HepG2 (cell line): ENCODE results near the gene ZNRF4. TPM values are rescaled to one million over a fixed set of nuclear protein-coding genes. Genes with fewer than 3 reads are reported as not detected.

Source experiments
- ARHGAP35 ChIP-seq: sonication (generic); formaldehyde crosslinking; IDR thresholded peaks from 2 replicates; pipeline ENCODE4 v1.9.0; 2022; ENCODE audit warnings: mild to moderate bottlenecking, inconsistent platforms, moderate library complexity, missing genetic modification reagents, borderline replicate concordance
- ATF7-NPFF ChIP-seq: sonication (generic); formaldehyde crosslinking; IDR thresholded peaks from 2 replicates; pipeline ENCODE4 v1.8.1; 2023; ENCODE audit warnings: mild to moderate bottlenecking, low read depth, missing genetic modification reagents, moderate library complexity
- CC2D1A ChIP-seq: sonication (generic); formaldehyde crosslinking; IDR thresholded peaks from 2 replicates; pipeline ENCODE4 v1.8.1; 2023; ENCODE audit warnings: mild to moderate bottlenecking, missing genetic modification reagents
- FOXO1 ChIP-seq: sonication (generic); formaldehyde crosslinking; IDR thresholded peaks from 2 replicates; pipeline ENCODE4 v1.4.0; 2020; ENCODE audit warnings: missing genetic modification reagents
- FOXP1 ChIP-seq, 2 experiments: fragments of 450-650 bp in 1 of 2; IDR thresholded peaks; 2 replicates each; pipeline ENCODE4 v1.6.1; 2017 to 2018; ENCODE audit warnings: antibody characterized with exemption in 1 of 2
- GATA4 ChIP-seq: sonication (generic); IDR thresholded peaks from 2 replicates; pipeline ENCODE4 v1.6.1; 2016; ENCODE audit warnings: antibody characterized with exemption, low read depth, borderline replicate concordance
- HNRNPK ChIP-seq: fragments of 200-400 bp; formaldehyde crosslinking; IDR thresholded peaks from 2 replicates; pipeline ENCODE4 v1.6.1; 2018; ENCODE audit warnings: low read length, low read depth, moderate library complexity, mild to moderate bottlenecking; ENCODE audit not compliant: poor library complexity, severe bottlenecking
- MED8 ChIP-seq: sonication (generic); formaldehyde crosslinking; IDR thresholded peaks from 2 replicates; pipeline ENCODE4 v1.8.1; 2023; ENCODE audit warnings: mild to moderate bottlenecking, missing genetic modification reagents; ENCODE audit not compliant: insufficient replicate concordance
- PPARG ChIP-seq: conservative IDR thresholded peaks from 2 replicates; pipeline ENCODE4 v1.6.1; 2016; ENCODE audit warnings: missing biosample characterization, missing genetic modification reagents
- RFX5 ChIP-seq: IDR thresholded peaks from 2 replicates; pipeline ENCODE4 v1.6.1; 2011; ENCODE audit warnings: low read depth, low read length, improper control_type of control experiment
- RXRB ChIP-seq: IDR thresholded peaks from 2 replicates; pipeline ENCODE4 v1.6.1; 2016; ENCODE audit warnings: borderline replicate concordance, missing genetic modification reagents, missing compliant biosample characterization
- SNAI1 ChIP-seq: sonication (generic); formaldehyde crosslinking; IDR thresholded peaks from 2 replicates; pipeline ENCODE4 v1.5.0; 2020; ENCODE audit warnings: mild to moderate bottlenecking, missing genetic modification reagents, borderline replicate concordance
- SOX13 ChIP-seq, 3 experiments: fragments of 450-650 bp in 1 of 3; sonication (generic) in 1 of 3; formaldehyde crosslinking in 1 of 3; IDR thresholded peaks in 2 of 3; conservative IDR thresholded peaks in 1 of 3; 2 replicates each; pipeline versions ENCODE4 v1.5.0 to v1.6.1; 2016 to 2020; ENCODE audit warnings: antibody characterized with exemption in 1 of 3, mild to moderate bottlenecking in 1 of 3, missing compliant biosample characterization in 1 of 3, missing genetic modification reagents in 1 of 3, moderate library complexity in 1 of 3
- TARDBP ChIP-seq: sonication (generic); formaldehyde crosslinking; IDR thresholded peaks from 2 replicates; pipeline ENCODE4 v1.8.0; 2022; ENCODE audit warnings: mild to moderate bottlenecking, missing genetic modification reagents
- ZNF781 ChIP-seq: sonication (generic); formaldehyde crosslinking; IDR thresholded peaks from 2 replicates; pipeline ENCODE4 v1.5.1; 2020; ENCODE audit warnings: borderline replicate concordance, mild to moderate bottlenecking, missing genetic modification reagents; ENCODE audit errors: not compliant biosample characterization
- ZNF784 ChIP-seq: sonication (generic); formaldehyde crosslinking; IDR thresholded peaks from 2 replicates; pipeline ENCODE4 v1.5.1; 2020; ENCODE audit warnings: missing genetic modification reagents, mild to moderate bottlenecking, borderline replicate concordance
- polyA plus RNA-seq, 8 experiments: library from polyadenylated mRNA; depleted of rRNA in 3 of 8; stranded (reverse) in 7 of 8; unstranded in 1 of 8; fragments of >200 nt; fragmentation: Illumina TruSeq in 4 of 8; extraction: Trizol in 4 of 8; gene quantifications; 2 replicates each; pipeline versions ENCODE4 v1.2.1 to v1.2.3, GENCODE V29; 2011 to 2016; ENCODE audit warnings: low read depth in 4 of 8, missing spikeins in 1 of 8, mixed read lengths in 1 of 8; ENCODE audit not compliant: insufficient read depth in 1 of 8
- total RNA-seq, 5 experiments: library from RNA; depleted of rRNA; stranded (reverse); fragments of >200 nt; fragmentation: Illumina TruSeq; extraction: Trizol; gene quantifications; 2 replicates each; pipeline ENCODE4 v1.2.3, GENCODE V29; 2016; ENCODE audit warnings: low read depth in 1 of 5
- TF ChIP-seq, protein P1 (sequence below): sonication (generic); formaldehyde crosslinking; IDR thresholded peaks from 2 replicates; pipeline ENCODE4 v1.4.0; 2020; ENCODE audit warnings: mild to moderate bottlenecking, missing genetic modification reagents, borderline replicate concordance
- TF ChIP-seq, protein P2 (sequence below): IDR thresholded peaks from 2 replicates; pipeline ENCODE4 v1.6.1; 2012; ENCODE audit warnings: low read length, improper control_type of control experiment
- TF ChIP-seq, protein P3 (sequence below): sonication (generic); formaldehyde crosslinking; IDR thresholded peaks from 2 replicates; pipeline ENCODE4 v1.4.0; 2020; ENCODE audit warnings: missing genetic modification reagents, borderline replicate concordance

Gene ZNRF4
- total and polyA plus RNA-seq, 2 of the 13 experiments (the other 11 are each of a cell fraction or from before 2014, with no cell fraction given) = not detected

DNA sequence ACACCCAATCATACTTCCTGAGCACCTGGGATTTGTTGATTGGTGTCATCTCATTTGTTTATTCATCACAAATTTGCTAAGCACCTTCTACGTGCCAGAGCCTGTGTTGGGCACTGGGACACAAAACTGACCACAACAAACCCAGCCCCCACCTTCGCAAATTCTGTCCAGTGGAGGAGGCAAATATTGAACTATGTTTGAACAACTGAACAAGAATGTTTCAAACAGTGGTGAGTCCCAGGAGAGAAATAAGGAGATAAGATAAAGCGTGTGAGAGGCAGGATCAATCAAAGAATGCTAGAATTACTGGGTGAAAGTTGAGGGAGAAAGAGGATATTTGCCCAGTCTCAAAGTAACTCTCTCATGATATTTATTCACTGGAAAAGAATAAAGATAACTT is 8.7 kb downstream of the ZNRF4 start (continued):
- TF ChIP-seq, protein P1, sequence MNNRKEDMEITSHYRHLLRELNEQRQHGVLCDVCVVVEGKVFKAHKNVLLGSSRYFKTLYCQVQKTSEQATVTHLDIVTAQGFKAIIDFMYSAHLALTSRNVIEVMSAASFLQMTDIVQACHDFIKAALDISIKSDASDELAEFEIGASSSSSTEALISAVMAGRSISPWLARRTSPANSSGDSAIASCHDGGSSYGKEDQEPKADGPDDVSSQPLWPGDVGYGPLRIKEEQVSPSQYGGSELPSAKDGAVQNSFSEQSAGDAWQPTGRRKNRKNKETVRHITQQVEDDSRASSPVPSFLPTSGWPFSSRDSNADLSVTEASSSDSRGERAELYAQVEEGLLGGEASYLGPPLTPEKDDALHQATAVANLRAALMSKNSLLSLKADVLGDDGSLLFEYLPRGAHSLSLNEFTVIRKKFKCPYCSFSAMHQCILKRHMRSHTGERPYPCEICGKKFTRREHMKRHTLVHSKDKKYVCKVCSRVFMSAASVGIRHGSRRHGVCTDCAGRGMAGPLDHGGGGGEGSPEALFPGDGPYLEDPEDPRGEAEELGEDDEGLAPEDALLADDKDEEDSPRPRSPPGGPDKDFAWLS (CRISPR knock-in tag) = no peak
- TF ChIP-seq PPARG = peak; percentile 90
- TF ChIP-seq CC2D1A (CRISPR knock-in tag) = no peak
- no peak for TF ChIP-seq TARDBP (CRISPR knock-in tag)
- no peak for TF ChIP-seq MED8 (CRISPR knock-in tag)
- TF ChIP-seq RXRB (CRISPR knock-in tag) = 0 out of 2 replicates have a peak, but pooled peaks have one; percentile 28
- TF ChIP-seq HNRNPK = no peak
- TF ChIP-seq, protein P2, sequence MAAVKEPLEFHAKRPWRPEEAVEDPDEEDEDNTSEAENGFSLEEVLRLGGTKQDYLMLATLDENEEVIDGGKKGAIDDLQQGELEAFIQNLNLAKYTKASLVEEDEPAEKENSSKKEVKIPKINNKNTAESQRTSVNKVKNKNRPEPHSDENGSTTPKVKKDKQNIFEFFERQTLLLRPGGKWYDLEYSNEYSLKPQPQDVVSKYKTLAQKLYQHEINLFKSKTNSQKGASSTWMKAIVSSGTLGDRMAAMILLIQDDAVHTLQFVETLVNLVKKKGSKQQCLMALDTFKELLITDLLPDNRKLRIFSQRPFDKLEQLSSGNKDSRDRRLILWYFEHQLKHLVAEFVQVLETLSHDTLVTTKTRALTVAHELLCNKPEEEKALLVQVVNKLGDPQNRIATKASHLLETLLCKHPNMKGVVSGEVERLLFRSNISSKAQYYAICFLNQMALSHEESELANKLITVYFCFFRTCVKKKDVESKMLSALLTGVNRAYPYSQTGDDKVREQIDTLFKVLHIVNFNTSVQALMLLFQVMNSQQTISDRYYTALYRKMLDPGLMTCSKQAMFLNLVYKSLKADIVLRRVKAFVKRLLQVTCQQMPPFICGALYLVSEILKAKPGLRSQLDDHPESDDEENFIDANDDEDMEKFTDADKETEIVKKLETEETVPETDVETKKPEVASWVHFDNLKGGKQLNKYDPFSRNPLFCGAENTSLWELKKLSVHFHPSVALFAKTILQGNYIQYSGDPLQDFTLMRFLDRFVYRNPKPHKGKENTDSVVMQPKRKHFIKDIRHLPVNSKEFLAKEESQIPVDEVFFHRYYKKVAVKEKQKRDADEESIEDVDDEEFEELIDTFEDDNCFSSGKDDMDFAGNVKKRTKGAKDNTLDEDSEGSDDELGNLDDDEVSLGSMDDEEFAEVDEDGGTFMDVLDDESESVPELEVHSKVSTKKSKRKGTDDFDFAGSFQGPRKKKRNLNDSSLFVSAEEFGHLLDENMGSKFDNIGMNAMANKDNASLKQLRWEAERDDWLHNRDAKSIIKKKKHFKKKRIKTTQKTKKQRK = no peak
- TF ChIP-seq, protein P3, sequence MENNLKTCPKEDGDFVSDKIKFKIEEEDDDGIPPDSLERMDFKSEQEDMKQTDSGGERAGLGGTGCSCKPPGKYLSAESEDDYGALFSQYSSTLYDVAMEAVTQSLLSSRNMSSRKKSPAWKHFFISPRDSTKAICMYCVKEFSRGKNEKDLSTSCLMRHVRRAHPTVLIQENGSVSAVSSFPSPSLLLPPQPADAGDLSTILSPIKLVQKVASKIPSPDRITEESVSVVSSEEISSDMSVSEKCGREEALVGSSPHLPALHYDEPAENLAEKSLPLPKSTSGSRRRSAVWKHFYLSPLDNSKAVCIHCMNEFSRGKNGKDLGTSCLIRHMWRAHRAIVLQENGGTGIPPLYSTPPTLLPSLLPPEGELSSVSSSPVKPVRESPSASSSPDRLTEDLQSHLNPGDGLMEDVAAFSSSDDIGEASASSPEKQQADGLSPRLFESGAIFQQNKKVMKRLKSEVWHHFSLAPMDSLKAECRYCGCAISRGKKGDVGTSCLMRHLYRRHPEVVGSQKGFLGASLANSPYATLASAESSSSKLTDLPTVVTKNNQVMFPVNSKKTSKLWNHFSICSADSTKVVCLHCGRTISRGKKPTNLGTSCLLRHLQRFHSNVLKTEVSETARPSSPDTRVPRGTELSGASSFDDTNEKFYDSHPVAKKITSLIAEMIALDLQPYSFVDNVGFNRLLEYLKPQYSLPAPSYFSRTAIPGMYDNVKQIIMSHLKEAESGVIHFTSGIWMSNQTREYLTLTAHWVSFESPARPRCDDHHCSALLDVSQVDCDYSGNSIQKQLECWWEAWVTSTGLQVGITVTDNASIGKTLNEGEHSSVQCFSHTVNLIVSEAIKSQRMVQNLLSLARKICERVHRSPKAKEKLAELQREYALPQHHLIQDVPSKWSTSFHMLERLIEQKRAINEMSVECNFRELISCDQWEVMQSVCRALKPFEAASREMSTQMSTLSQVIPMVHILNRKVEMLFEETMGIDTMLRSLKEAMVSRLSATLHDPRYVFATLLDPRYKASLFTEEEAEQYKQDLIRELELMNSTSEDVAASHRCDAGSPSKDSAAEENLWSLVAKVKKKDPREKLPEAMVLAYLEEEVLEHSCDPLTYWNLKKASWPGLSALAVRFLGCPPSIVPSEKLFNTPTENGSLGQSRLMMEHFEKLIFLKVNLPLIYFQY (CRISPR knock-in tag) = no peak
- no peak for TF ChIP-seq ATF7-NPFF (CRISPR knock-in tag)
- no peak for TF ChIP-seq RFX5
- TF ChIP-seq FOXP1 (IDR thresholded peaks at IDR 0.05) = no peak
- TF ChIP-seq FOXP1 (CRISPR knock-in tag; IDR thresholded peaks at IDR 0.05) = 0 out of 2 replicates have a peak, but pooled peaks have one; percentile 20
- TF ChIP-seq SNAI1 (CRISPR knock-in tag) = no peak
- 0 out of 2 replicates have a peak, but pooled peaks have one; percentile 18 for TF ChIP-seq FOXO1 (CRISPR knock-in tag)
- TF ChIP-seq GATA4 = peak; percentile 76
- no peak for TF ChIP-seq SOX13 (IDR thresholded peaks at IDR 0.05)
- TF ChIP-seq SOX13 (CRISPR knock-in tag; conservative IDR thresholded peaks at IDR 0.05 in 1 of 2, IDR thresholded peaks at IDR 0.05 in 1 of 2) = peak in 1 of 2 experiments; percentile 42; a peak in 2 of 4 replicates
- no peak for TF ChIP-seq ZNF781 (CRISPR knock-in tag)
- no peak for TF ChIP-seq ZNF784 (CRISPR knock-in tag)
- no peak for TF ChIP-seq ARHGAP35 (CRISPR knock-in tag)
